Right atrium auricular region (tissue), 2 donors: ENCODE results near the gene TFF2. TPM values are rescaled to one million over a fixed set of nuclear protein-coding genes. Genes with fewer than 3 reads are reported as not detected.

ENCODE experiments used
- DNase-seq: peaks from one replicate; pipeline ENCODE4 v3.0.0-alpha.2; 2019; ENCODE audit warnings: low spot score
- H3K27ac ChIP-seq, 2 donors: fragments of 200-600 bp; sonication (generic); 1 replicate in 1 of 2; 2 replicates in 1 of 2; pipeline ENCODE4 v1.5.1; 2016 to 2019
- H3K27me3 ChIP-seq, 2 donors: fragments of 200-600 bp; sonication (generic); one replicate each; pipeline versions ENCODE4 v1.5.1 to v1.6.0; 2017 to 2019
- H3K36me3 ChIP-seq: fragments of 200-600 bp; sonication (generic); one replicate; pipeline ENCODE4 v1.5.1; 2016
- H3K4me1 ChIP-seq, 2 donors: fragments of 200-600 bp; sonication (generic); one replicate each; pipeline versions ENCODE4 v1.5.1 to v1.6.0; 2017 to 2019
- H3K4me3 ChIP-seq, 2 donors: fragments of 200-600 bp; sonication (generic); 1 replicate in 1 of 2; 2 replicates in 1 of 2; pipeline ENCODE4 v1.5.1; 2017 to 2019; ENCODE audit warnings: mild to moderate bottlenecking in 1 of 2, moderate library complexity in 1 of 2
- H3K9me3 ChIP-seq, 2 donors: fragments of 200-600 bp; sonication (generic); one replicate each; pipeline ENCODE4 v1.5.1; 2019
- total RNA-seq, 2 donors: library from RNA; depleted of rRNA; stranded (reverse); fragments of >200 nt; gene quantifications; one replicate each; pipeline ENCODE4 v1.1.0, GENCODE V29; 2016
- TF ChIP-seq, protein P1 (sequence below), 2 donors: fragments of 200-600 bp; sonication (generic); IDR thresholded peaks; one replicate each; pipeline ENCODE4 v1.5.1; 2019; ENCODE audit warnings: antibody characterized with exemption in 2 of 2

Gene TFF2
- total RNA-seq, 2 donors from 2014 or later, result not detected

DNA sequence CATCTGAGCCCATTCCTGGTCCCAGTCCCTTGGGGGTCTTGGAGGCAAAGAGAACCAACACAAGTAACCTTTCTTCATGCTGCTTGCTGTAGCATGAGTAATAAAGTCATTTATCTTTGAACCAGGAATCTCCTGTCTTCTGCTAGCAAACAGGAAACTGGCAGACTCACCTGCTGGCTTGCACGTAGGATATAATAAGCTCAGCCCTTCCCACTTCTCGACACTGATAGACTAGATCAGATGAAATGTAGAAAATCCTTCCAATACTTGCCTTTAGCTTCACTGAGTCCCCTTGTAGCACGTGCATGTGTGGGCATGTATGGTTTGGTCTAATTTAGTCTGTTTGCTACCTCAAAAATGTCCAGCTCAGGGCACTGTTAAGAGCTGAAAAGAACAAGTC, 6.5 kb upstream of the TFF2 start:
- TF ChIP-seq, protein P1, sequence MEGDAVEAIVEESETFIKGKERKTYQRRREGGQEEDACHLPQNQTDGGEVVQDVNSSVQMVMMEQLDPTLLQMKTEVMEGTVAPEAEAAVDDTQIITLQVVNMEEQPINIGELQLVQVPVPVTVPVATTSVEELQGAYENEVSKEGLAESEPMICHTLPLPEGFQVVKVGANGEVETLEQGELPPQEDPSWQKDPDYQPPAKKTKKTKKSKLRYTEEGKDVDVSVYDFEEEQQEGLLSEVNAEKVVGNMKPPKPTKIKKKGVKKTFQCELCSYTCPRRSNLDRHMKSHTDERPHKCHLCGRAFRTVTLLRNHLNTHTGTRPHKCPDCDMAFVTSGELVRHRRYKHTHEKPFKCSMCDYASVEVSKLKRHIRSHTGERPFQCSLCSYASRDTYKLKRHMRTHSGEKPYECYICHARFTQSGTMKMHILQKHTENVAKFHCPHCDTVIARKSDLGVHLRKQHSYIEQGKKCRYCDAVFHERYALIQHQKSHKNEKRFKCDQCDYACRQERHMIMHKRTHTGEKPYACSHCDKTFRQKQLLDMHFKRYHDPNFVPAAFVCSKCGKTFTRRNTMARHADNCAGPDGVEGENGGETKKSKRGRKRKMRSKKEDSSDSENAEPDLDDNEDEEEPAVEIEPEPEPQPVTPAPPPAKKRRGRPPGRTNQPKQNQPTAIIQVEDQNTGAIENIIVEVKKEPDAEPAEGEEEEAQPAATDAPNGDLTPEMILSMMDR (IDR thresholded peaks at IDR 0.05), result no peak
- no peak overlapping the region for H3K4me3 ChIP-seq
- DNase-seq, result no peak
- no peaks in the 10 kb centered on the region for H3K27me3 ChIP-seq
- H3K27ac ChIP-seq, result no peak overlapping the region
- peaks cover 0 to 34% of the 10 kb centered on the region in 2 donors for H3K9me3 ChIP-seq
- no peaks in the 10 kb centered on the region for H3K36me3 ChIP-seq
- H3K4me1 ChIP-seq, result no peaks in the 10 kb centered on the region

DNA sequence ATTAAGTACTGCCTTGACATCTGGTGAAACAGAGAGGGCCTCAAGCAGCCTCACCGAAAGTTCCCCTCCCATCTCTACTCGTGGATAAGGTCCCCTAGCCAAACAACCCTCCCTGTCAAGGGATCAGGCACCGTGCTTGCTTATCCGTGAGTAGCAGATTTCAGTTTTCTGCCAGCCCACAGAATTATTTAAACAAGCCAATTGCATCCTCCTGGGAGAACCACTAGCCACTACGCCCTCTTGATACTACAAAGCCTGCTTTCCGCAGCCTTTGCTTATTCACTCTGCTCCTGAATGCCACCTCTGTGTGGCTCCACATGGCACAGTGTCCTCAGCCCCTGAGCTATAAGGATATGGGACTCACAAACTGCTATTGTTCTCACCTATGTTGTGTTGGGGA, 5.9 kb upstream of the TFF2 start:
- no peaks in the 10 kb centered on the region for H3K27me3 ChIP-seq
- DNase-seq, result no peak

DNA sequence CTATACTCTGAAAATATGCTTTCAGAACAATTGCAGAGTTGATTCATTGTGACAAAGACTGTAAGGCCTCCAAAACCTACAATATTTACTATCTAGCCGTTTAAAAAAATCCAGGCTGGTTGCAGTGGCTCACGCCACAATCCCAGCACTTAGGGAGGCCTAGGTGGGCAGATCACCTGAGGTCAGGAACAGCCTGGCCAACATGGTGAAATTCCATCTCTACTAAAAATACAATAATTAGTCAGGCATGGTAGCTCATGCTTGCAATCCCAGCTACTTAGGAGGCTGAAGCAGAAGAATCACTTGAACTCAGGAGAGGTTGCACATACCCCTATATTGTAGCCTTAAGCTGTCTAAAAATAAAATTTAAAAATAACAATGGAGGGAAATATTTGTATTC, 5.3 kb upstream of the TFF2 start:
- no peak overlapping the region for H3K27ac ChIP-seq
- no peaks in the 10 kb centered on the region for H3K4me1 ChIP-seq
- no peaks in the 10 kb centered on the region for H3K27me3 ChIP-seq
- peaks cover 0 to 34% of the 10 kb centered on the region in 2 donors for H3K9me3 ChIP-seq
- no peak for DNase-seq
- H3K36me3 ChIP-seq, result no peaks in the 10 kb centered on the region
- no peak overlapping the region for H3K4me3 ChIP-seq
- TF ChIP-seq, protein P1 (IDR thresholded peaks at IDR 0.05), result no peak

More for the DNA sequence above, 5.9 kb upstream of the TFF2 start:
- Histone ChIP-seq H3K27ac (no peak overlapping the region), H3K9me3 (peaks cover 0 to 34% of the 10 kb centered on the region in 2 donors), H3K36me3 (no peaks in the 10 kb centered on the region), H3K4me3 (no peak overlapping the region), H3K4me1 (no peaks in the 10 kb centered on the region)
- TF ChIP-seq, protein P1 (IDR thresholded peaks at IDR 0.05), result no peak

DNA sequence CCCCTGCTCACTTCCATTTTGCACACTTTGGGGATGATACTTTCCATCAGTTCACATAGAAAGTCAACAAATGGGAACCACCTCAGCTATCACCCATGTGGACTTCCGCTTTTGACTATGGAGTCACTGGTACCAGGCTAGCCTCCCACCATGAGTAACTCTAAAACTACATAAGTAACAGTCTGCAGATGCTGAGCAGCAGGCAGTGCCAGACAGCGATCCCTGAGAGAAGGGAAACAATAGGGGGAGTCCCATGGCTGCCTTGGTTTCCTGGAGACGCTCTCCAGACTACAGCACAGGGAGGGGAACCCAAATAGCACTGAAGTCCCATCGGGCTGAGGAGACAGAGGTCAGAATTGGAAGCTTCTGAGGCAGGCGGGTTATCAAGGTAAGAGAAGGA, 2.8 kb upstream of the TFF2 start:
- TF ChIP-seq, protein P1 (IDR thresholded peaks at IDR 0.05), result no peak
- Histone ChIP-seq H3K27me3 (no peaks in the 10 kb centered on the region), H3K27ac (no peak overlapping the region), H3K9me3 (peaks cover 0 to 28% of the 10 kb centered on the region in 2 donors), H3K36me3 (no peaks in the 10 kb centered on the region), H3K4me1 (no peaks in the 10 kb centered on the region), H3K4me3 (no peak overlapping the region)
- no peak for DNase-seq

DNA sequence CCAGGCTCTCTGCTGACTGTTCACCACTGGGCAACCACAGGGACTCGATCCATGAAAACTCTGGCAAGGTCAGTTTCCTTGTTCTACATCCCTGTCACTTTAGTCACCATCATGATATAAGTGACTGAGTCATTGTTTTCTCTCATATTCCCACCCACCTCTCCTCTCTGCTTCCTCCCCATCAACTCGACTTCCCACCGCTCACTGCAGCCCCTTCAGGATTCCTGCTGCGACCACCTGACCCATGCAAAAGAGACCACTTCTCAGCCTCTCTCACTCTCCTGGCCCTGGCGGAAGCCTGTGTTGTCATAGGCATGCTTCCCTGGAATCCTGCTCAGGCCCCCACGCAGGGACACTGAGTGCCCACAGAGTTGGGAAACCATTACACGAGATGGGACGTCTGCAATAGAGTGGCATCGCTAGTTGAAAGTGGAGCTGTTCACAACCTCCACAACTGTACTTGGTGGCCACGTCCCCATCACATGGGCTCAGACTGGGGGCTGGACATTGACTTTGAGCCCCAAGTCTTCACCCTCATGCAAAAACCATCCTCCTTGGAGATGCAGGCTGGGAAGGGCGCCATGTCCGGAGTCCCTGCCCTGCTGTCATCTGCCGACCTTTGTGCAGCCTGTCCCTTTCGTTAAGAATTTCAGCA, 1.8 kb upstream of the TFF2 start:
- no peaks in the 10 kb centered on the region for H3K4me1 ChIP-seq
- DNase-seq, result no peak
- TF ChIP-seq, protein P1 (IDR thresholded peaks at IDR 0.05), result no peak
- no peaks in the 10 kb centered on the region for H3K27me3 ChIP-seq
- no peak overlapping the region for H3K4me3 ChIP-seq
- no peaks in the 10 kb centered on the region for H3K36me3 ChIP-seq
- no peak overlapping the region for H3K27ac ChIP-seq
- H3K9me3 ChIP-seq, result peaks cover 0 to 27% of the 10 kb centered on the region in 2 donors
